Breast epithelium (tissue), 4 donors: ENCODE measurements around the gene KDM7A. TPM values are rescaled to one million over a fixed set of nuclear protein-coding genes. Genes with fewer than 3 reads are reported as not detected.
A peak's percentile ranks its signal among the peaks of the same experiment; 100 is the strongest.
"Not testable (repeated sequence)": the region's sequence is repeated elsewhere in the genome, so short reads cannot be mapped to it uniquely, and the experiment has no call there.

ENCODE experiments used
- DNase-seq, 2 donors: peaks; one replicate each; pipeline ENCODE4 v3.0.0-alpha.2; 2019; ENCODE audit warnings: low spot score in 2 of 2
- H3K27ac ChIP-seq, 2 donors: fragments of 200-600 bp; sonication (generic) in 1 of 2; one replicate each; pipeline ENCODE4 v1.5.1; 2016 to 2019; ENCODE audit warnings: mild to moderate bottlenecking in 1 of 2
- H3K27me3 ChIP-seq, 2 donors: fragments of 200-600 bp; sonication (generic) in 1 of 2; one replicate each; pipeline versions ENCODE4 v1.5.1 to v1.6.0; 2017 to 2019; ENCODE audit warnings: control low read depth in 1 of 2, mild to moderate bottlenecking in 1 of 2
- H3K36me3 ChIP-seq: fragments of 200-600 bp; one replicate; pipeline ENCODE4 v1.5.1; 2019
- H3K4me1 ChIP-seq, 2 donors: fragments of 200-600 bp; sonication (generic); one replicate each; pipeline ENCODE4 v1.5.1; 2016 to 2019; ENCODE audit warnings: control low read depth in 1 of 2
- H3K4me3 ChIP-seq, 3 donors: fragments of 200-600 bp; sonication (generic); 1 replicate in 2 of 3; 2 replicates in 1 of 3; pipeline ENCODE4 v1.5.1; 2016 to 2019; ENCODE audit warnings: mild to moderate bottlenecking in 3 of 3, moderate library complexity in 2 of 3
- H3K9me3 ChIP-seq, 2 donors: fragments of 200-600 bp; sonication (generic) in 1 of 2; one replicate each; pipeline ENCODE4 v1.5.1; 2016 to 2019; ENCODE audit warnings: control low read depth in 1 of 2
- CTCF ChIP-seq, 3 donors: fragments of 450-650 bp; IDR thresholded peaks; one replicate each; pipeline ENCODE4 v1.5.1; 2016 to 2017; ENCODE audit warnings: antibody characterized with exemption in 3 of 3, mild to moderate bottlenecking in 3 of 3, moderate library complexity in 3 of 3
- POLR2A ChIP-seq: fragments of 450-650 bp; IDR thresholded peaks from one replicate; pipeline ENCODE4 v1.6.1; 2016; ENCODE audit warnings: antibody characterized with exemption, mild to moderate bottlenecking, moderate library complexity
- POLR2AphosphoS5 ChIP-seq, 3 donors: sonication (generic); formaldehyde crosslinking; IDR thresholded peaks; one replicate each; pipeline ENCODE4 v1.6.1; 2017; ENCODE audit warnings: antibody characterized with exemption in 3 of 3
- intact Hi-C: fragments of 100-400 bp; cut with DNase I; formaldehyde crosslinking; loops from one replicate; pipeline ENCODE4 v1.15.1; 2023; ENCODE audit warnings: low total_unique reads
- total RNA-seq, 3 donors: library from RNA; depleted of rRNA; stranded (reverse); fragments of >200 nt; gene quantifications; one replicate each; pipeline ENCODE4 v1.1.0, GENCODE V29; 2016

Gene KDM7A
- total RNA-seq, 3 donors from 2014 or later, result 33.1 to 37.1 (median 34.7) TPM

- Histone ChIP-seq H3K36me3 (no peaks in the 10 kb centered on the region), H3K27ac (no peak overlapping the region), H3K4me3 (no peak overlapping the region), H3K27me3 (no peaks in the 10 kb centered on the region), H3K9me3 (no peaks in the 10 kb centered on the region), H3K4me1 (no peaks in the 10 kb centered on the region)
- intact Hi-C loops, result loop anchor here (5.0 kb wide), 1 partner anchor 270 kb away; no protein-coding TSS in a partner anchor
- TF ChIP-seq CTCF (IDR thresholded peaks at IDR 0.05), result no peak
- no peak for TF ChIP-seq POLR2AphosphoS5 (IDR thresholded peaks at IDR 0.05)
- no peak for TF ChIP-seq POLR2A
- no peak for DNase-seq
Measured at GRCh38 chr7:140206616-140207389, 30.0 kb upstream of the KDM7A start.

DNA sequence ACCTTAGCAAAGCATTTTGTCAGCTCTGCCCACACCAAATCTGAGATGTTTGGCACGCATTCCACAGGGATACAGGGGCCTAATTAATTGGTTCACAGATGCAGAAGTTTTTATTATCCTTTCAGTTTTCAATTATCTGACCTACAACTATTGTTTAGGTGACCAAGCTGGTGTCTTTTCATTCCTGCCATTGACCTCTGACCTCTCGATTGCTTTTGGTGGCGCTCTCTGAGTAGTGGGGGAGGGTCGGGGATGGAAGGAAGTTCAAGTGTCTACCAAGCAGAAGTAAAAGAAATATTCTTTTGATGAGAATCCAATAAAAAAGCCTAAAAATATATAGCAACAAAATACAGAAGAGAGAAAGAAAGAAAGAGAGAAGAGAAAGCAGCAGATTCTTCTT is 28.8 kb upstream of the KDM7A start:
- no peaks in the 10 kb centered on the region for H3K27me3 ChIP-seq
- no peak overlapping the region for H3K4me3 ChIP-seq
- TF ChIP-seq POLR2AphosphoS5 (IDR thresholded peaks at IDR 0.05), result no peak
- no peak for TF ChIP-seq POLR2A
- TF ChIP-seq CTCF (IDR thresholded peaks at IDR 0.05), result no peak
- DNase-seq, result no peak
- intact Hi-C loops, result loop anchor here (5.0 kb wide), 1 partner anchor 268 kb away; no protein-coding TSS in a partner anchor
- H3K4me1 ChIP-seq, result no peaks in the 10 kb centered on the region
- no peaks in the 10 kb centered on the region for H3K9me3 ChIP-seq
- no peak overlapping the region for H3K27ac ChIP-seq
- no peaks in the 10 kb centered on the region for H3K36me3 ChIP-seq

DNA sequence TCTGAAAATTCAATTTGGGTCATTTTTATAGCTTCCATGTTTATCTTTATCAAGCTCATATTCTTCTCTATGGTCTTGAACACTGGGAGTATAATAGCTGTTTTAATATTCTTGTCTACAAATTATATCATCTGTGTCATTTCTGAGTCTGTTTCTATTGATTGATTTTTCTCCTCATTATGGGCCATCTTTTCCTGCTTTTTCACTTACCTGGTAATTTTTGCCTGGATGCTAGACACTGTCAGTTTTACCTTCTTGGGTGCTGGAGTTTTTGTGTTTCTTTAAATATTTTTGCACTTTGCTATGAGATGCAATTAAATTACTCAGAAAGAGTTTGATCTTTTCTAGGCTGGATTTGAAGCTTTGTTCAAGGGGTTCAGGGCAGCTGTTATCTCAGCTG is 26.8 kb upstream of the KDM7A start:
- Histone ChIP-seq H3K36me3 (no peaks in the 10 kb centered on the region), H3K4me3 (no peak overlapping the region), H3K9me3 (no peaks in the 10 kb centered on the region), H3K4me1 (no peaks in the 10 kb centered on the region), H3K27me3 (no peaks in the 10 kb centered on the region), H3K27ac (no peak overlapping the region)
- TF ChIP-seq POLR2A, result no peak
- no peak for TF ChIP-seq POLR2AphosphoS5 (IDR thresholded peaks at IDR 0.05)
- no peak for TF ChIP-seq CTCF (IDR thresholded peaks at IDR 0.05)
- DNase-seq, result no peak
- intact Hi-C loops, result no loop called here

DNA sequence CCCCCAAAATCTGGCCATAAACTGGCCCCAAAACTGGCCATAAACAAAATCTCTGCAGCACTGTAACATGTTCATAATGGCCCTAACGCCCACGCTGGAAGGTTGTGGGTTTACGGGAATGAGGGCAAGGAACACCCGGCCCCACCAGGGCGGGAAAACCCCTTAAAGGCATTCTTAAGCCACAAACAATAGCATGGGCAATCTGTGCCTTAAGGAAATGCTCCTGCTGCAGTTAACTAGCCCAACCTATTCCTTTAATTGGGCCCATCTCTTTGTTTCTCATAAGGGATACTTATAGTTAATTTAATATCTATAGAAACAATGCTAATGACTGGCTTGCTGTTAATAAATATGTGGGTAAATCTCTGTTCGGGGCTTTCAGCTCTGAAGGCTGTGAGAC is 26.2 kb upstream of the KDM7A start:
- H3K9me3 ChIP-seq, H3K27ac ChIP-seq, DNase-seq, H3K4me3 ChIP-seq, intact Hi-C loops, H3K27me3 ChIP-seq, H3K4me1 ChIP-seq, H3K36me3 ChIP-seq: not testable (repeated sequence)

DNA sequence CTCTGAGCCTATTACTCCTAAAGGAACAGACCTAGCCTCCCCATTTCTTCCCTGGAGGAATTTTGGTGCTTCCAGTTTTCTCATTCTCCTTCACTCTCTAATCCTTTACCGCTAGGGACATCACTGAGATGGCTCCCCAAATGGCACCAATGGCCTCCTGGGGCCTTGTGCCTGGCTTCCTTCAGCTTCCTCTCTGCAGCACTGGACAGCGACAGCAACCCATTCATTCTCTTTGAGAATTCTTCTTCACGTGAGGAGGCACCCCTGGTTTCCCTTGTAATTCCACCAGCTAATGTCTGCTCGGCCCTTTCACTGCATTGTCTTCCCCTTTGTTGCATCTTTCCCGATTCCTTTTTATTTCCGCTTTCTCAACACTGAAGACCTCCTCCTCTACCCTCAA is 24.6 kb upstream of the KDM7A start:
- Histone ChIP-seq H3K27ac (peak overlapping the region in 1 of 2 donors; percentile 15), H3K4me3 (no peak overlapping the region), H3K4me1 (no peaks in the 10 kb centered on the region), H3K36me3 (no peaks in the 10 kb centered on the region), H3K27me3 (no peaks in the 10 kb centered on the region), H3K9me3 (no peaks in the 10 kb centered on the region)
- no peak for DNase-seq
- intact Hi-C loops, result no loop called here
- TF ChIP-seq POLR2A (no peak), POLR2AphosphoS5 (IDR thresholded peaks at IDR 0.05) (no peak), CTCF (IDR thresholded peaks at IDR 0.05) (no peak)
